H1 (cell line): ENCODE results near the gene OSBPL5. TPM values are rescaled to one million over a fixed set of nuclear protein-coding genes. Genes with fewer than 3 reads are reported as not detected.

Experiments
- CTCF ChIA-PET: fragments of 300-600 bp; sonication (Branson Sonifier 250); formaldehyde crosslinking; loops from one replicate; lab custom pipeline; 2021; ENCODE audit not compliant: partially characterized antibody; lab: Charles Lee
- POLR2A ChIA-PET: fragments of 300-600 bp; sonication (Branson Sonifier 250); formaldehyde crosslinking; loops from one replicate; lab custom pipeline; 2021; ENCODE audit warnings: inconsistent platforms; ENCODE audit not compliant: partially characterized antibody; lab: Charles Lee
- DNase-seq, 2 experiments: peaks; one replicate each; pipeline versions ENCODE4 v3.0.0 to v3.0.0-alpha.2; 2010 to 2022; ENCODE audit warnings: low spot score in 2 of 2, low read depth in 1 of 2, mixed read lengths in 1 of 2
- FAIRE-seq: peaks from 2 replicates; lab custom pipeline; 2011; peaks lifted over from hg19 to GRCh38; lab: Jason Lieb, UNC
- H2AFZ ChIP-seq: 2 replicates; pipeline ENCODE4 v1.8.1; 2012; ENCODE audit warnings: low read length, inconsistent platforms
- H2AK5ac ChIP-seq: 2 replicates; pipeline ENCODE4 v1.6.1; 2013; ENCODE audit warnings: low read depth, low read length
- H2BK120ac ChIP-seq: replicated peaks from 2 replicates; pipeline ENCODE3; 2013; ENCODE audit warnings: low read depth, low read length, inconsistent platforms
- H2BK12ac ChIP-seq: 2 replicates; pipeline ENCODE4 v1.6.1; 2013; ENCODE audit warnings: low read depth, low read length
- H2BK15ac ChIP-seq: 2 replicates; pipeline ENCODE4 v1.6.1; 2013; ENCODE audit warnings: low read length
- H2BK20ac ChIP-seq: 2 replicates; pipeline ENCODE4 v1.6.1; 2013; ENCODE audit warnings: low read length
- H2BK5ac ChIP-seq: 2 replicates; pipeline ENCODE4 v1.6.1; 2013; ENCODE audit warnings: low read depth, low read length
- H3K14ac ChIP-seq: 2 replicates; pipeline ENCODE4 v1.6.1; 2013; ENCODE audit warnings: inconsistent platforms; ENCODE audit not compliant: insufficient read length
- H3K18ac ChIP-seq: 2 replicates; pipeline ENCODE4 v1.6.1; 2013; ENCODE audit warnings: low read length; ENCODE audit errors: extremely low read depth
- H3K23ac ChIP-seq: 2 replicates; pipeline ENCODE4 v1.6.1; 2013; ENCODE audit warnings: inconsistent platforms; ENCODE audit not compliant: insufficient read length
- H3K23me2 ChIP-seq: 2 replicates; pipeline ENCODE4 v1.6.1; 2013; ENCODE audit warnings: low read depth, low read length
- H3K27ac ChIP-seq: 2 replicates; pipeline ENCODE4 v1.6.1; 2011; ENCODE audit warnings: low read depth, low read length, inconsistent platforms
- H3K27me3 ChIP-seq, 4 experiments: replicated peaks in 1 of 4; 1 replicate in 1 of 4; 2 replicates in 3 of 4; pipeline versions ENCODE4 v1.6.1 to v1.8.1; 2011 to 2013; ENCODE audit warnings: low read length in 3 of 4, mild to moderate bottlenecking in 3 of 4, inconsistent platforms in 2 of 4, mixed read lengths in 2 of 4, moderate library complexity in 1 of 4; ENCODE audit not compliant: control insufficient read depth in 3 of 4, insufficient read depth in 3 of 4; ENCODE audit errors: extremely low read depth in 1 of 4
- H3K36me3 ChIP-seq, 4 experiments: 2 replicates each; pipeline versions ENCODE4 v1.6.1 to v1.8.1; 2011 to 2013; ENCODE audit warnings: mild to moderate bottlenecking in 4 of 4, low read length in 3 of 4, moderate library complexity in 2 of 4, control low read depth in 1 of 4, inconsistent platforms in 1 of 4; ENCODE audit not compliant: insufficient read depth in 4 of 4, control insufficient read depth in 2 of 4
- H3K4ac ChIP-seq: replicated peaks from 2 replicates; pipeline ENCODE3; 2013; ENCODE audit warnings: low read length, low read depth, mixed read lengths, inconsistent platforms; ENCODE audit not compliant: insufficient read length
- H3K4me1 ChIP-seq, 4 experiments: replicated peaks in 1 of 4; 1 replicate in 1 of 4; 2 replicates in 3 of 4; pipeline versions ENCODE4 v1.6.1 to v1.8.1; 2011 to 2013; ENCODE audit warnings: low read length in 3 of 4, inconsistent platforms in 2 of 4, mixed read lengths in 1 of 4; ENCODE audit not compliant: insufficient read depth in 4 of 4, control insufficient read depth in 3 of 4
- H3K4me2 ChIP-seq, 2 experiments: 2 replicates each; pipeline versions ENCODE4 v1.6.1 to v1.8.1; 2011 to 2013; ENCODE audit warnings: low read depth in 2 of 2, low read length in 2 of 2, control low read depth in 1 of 2, inconsistent platforms in 1 of 2, mild to moderate bottlenecking in 1 of 2; ENCODE audit not compliant: insufficient read depth in 1 of 2
- H3K4me3 ChIP-seq, 4 experiments: fragments of 200-600, 300-600 bp in 1 of 4; sonication (generic), shearing (Covaris generic), sonication (Bioruptor Twin) in 1 of 4; 2 replicates each; pipeline versions ENCODE4 v1.5.1 to v1.8.1; 2011 to 2016; ENCODE audit warnings: low read length in 4 of 4, low read depth in 3 of 4, control low read depth in 2 of 4, inconsistent platforms in 2 of 4, mild to moderate bottlenecking in 2 of 4, mixed read lengths in 1 of 4, moderate library complexity in 1 of 4; ENCODE audit not compliant: insufficient read depth in 2 of 4; ENCODE audit errors: extremely low read depth in 1 of 4
- H3K56ac ChIP-seq: replicated peaks from 2 replicates; pipeline ENCODE3; 2013; ENCODE audit warnings: low read depth, mild to moderate bottlenecking, mixed read lengths, low read length, inconsistent platforms; ENCODE audit not compliant: insufficient read length
- H3K79me1 ChIP-seq: 2 replicates; pipeline ENCODE4 v1.6.1; 2013; ENCODE audit warnings: low read depth, low read length, control low read depth
- H3K79me2 ChIP-seq, 2 experiments: 2 replicates each; pipeline versions ENCODE4 v1.6.1 to v1.8.1; 2012 to 2013; ENCODE audit warnings: low read length in 2 of 2, mild to moderate bottlenecking in 2 of 2, inconsistent platforms in 1 of 2; ENCODE audit not compliant: insufficient read depth in 2 of 2, control insufficient read depth in 1 of 2
- H3K9ac ChIP-seq, 4 experiments: replicated peaks in 1 of 4; 1 replicate in 1 of 4; 2 replicates in 3 of 4; pipeline versions ENCODE4 v1.6.1 to v1.8.1; 2011 to 2013; ENCODE audit warnings: low read depth in 3 of 4, low read length in 3 of 4, control low read depth in 2 of 4, mild to moderate bottlenecking in 2 of 4, moderate library complexity in 2 of 4, inconsistent platforms in 1 of 4; ENCODE audit errors: extremely low read depth in 1 of 4
- H3K9me3 ChIP-seq, 2 experiments: 2 replicates each; pipeline versions ENCODE4 v1.6.1 to v1.8.1; 2012 to 2013; ENCODE audit warnings: mild to moderate bottlenecking in 2 of 2, moderate library complexity in 2 of 2, control low read depth in 1 of 2, inconsistent platforms in 1 of 2, low read depth in 1 of 2, low read length in 1 of 2, mixed read lengths in 1 of 2; ENCODE audit not compliant: insufficient read depth in 2 of 2
- H4K20me1 ChIP-seq, 2 experiments: replicated peaks in 1 of 2; 2 replicates each; pipeline versions ENCODE3 to v1.8.1; 2011 to 2013; ENCODE audit warnings: inconsistent platforms in 2 of 2, low read length in 2 of 2, mild to moderate bottlenecking in 1 of 2; ENCODE audit not compliant: insufficient read depth in 2 of 2, control insufficient read depth in 1 of 2
- H4K5ac ChIP-seq: 2 replicates; pipeline ENCODE4 v1.6.1; 2013; ENCODE audit warnings: low read length, low read depth, mixed read lengths, inconsistent platforms; ENCODE audit not compliant: insufficient read length
- H4K8ac ChIP-seq: 2 replicates; pipeline ENCODE4 v1.8.0; 2013; ENCODE audit warnings: mild to moderate bottlenecking, moderate library complexity, low read length, inconsistent platforms; ENCODE audit not compliant: insufficient read depth; ENCODE audit errors: extremely low read depth
- H4K91ac ChIP-seq: replicated peaks from 2 replicates; pipeline ENCODE3; 2013; ENCODE audit warnings: low read length, mixed read lengths, inconsistent platforms; ENCODE audit not compliant: insufficient read length
- JUND ChIP-seq: IDR thresholded peaks from 2 replicates; pipeline ENCODE4 v1.6.1; 2011; ENCODE audit warnings: mild to moderate bottlenecking, improper control_type of control experiment, low read length
- whole genome bisulfite sequencing, 2 experiments: shearing (Covaris generic) in 1 of 2; methylation state at CpG; one replicate each; pipeline versions ENCODE4 v1.1.6 to v1.1.7; 2013 to 2015; ENCODE audit warnings: low lambda C conversion rate in 2 of 2, mixed read lengths in 2 of 2, inconsistent platforms in 1 of 2, low coverage in 1 of 2, missing lambda C conversion rate in 1 of 2; ENCODE audit not compliant: insufficient replicate concordance in 2 of 2, insufficient coverage in 1 of 2, insufficient read length in 1 of 2; ENCODE audit errors: extremely low coverage in 1 of 2, missing lambda C conversion rate in 1 of 2; 5-methylcytosine and 5-hydroxymethylcytosine counted together
- polyA plus RNA-seq, 7 experiments: library from polyadenylated mRNA; depleted of rRNA in 3 of 7; stranded (reverse) in 5 of 7; unstranded in 2 of 7; fragments of >200 nt in 5 of 7; fragments of 200-250 nt in 2 of 7; gene quantifications; 1 replicate in 5 of 7; 2 replicates in 1 of 7; 4 replicates in 1 of 7; pipeline versions ENCODE4 v1.2.1 to v1.2.3, GENCODE V29; 2011 to 2013; ENCODE audit warnings: missing spikeins in 2 of 7, mixed read lengths in 2 of 7
- small RNA-seq: library from polyadenylated mRNA; stranded (forward); fragments of <200 nt; extraction: miRNeasy Mini kit (QIAGEN cat#:217004); gene quantifications from one replicate; pipeline ENCODE3, GENCODE V24; 2013; ENCODE audit not compliant: insufficient read depth
- total RNA-seq: library from RNA; stranded (reverse); fragmentation: NEBNext Ultra II Directional; extraction: Animal tissue kit (Norgen Biotek cat#: 25700); gene quantifications from 2 replicates; pipeline ENCODE4 v1.2.1, GENCODE V29; 2021

The OSBPL5 gene
- total and polyA plus RNA-seq, 2 of the 8 experiments (the other 6 are each of a cell fraction or from before 2014, with no cell fraction given), result 3.4 to 9.9 TPM

DNA sequence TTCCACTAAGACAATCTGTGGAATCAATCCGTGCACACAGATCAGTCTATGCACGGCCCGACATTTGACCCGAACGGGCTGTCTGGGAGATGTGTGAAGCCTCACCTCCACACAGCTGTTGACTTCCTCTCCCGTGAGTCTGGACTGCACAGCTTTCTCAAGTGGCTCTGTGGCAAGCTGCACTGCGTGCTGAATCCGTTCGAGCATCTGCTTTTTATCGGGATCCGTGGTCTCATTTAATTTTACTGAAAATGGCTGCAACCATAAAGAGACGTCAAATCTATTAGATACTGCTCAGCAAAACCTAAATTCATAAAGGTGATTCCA, 127.2 kb downstream of the OSBPL5 start:
- peaks cover 10 to 28% of the 10 kb centered on the region in 2 experiments for H4K20me1 ChIP-seq

More for the DNA sequence above, 127.2 kb downstream of the OSBPL5 start:
- Histone ChIP-seq H3K27ac (no peak overlapping the region), H4K8ac (no peak overlapping the region), H3K79me1 (peaks cover 9% of the 10 kb centered on the region), H4K91ac (no peak overlapping the region), H3K79me2 (peaks cover 0 to 16% of the 10 kb centered on the region in 2 experiments; a peak in 1 of 4 replicates), H2BK120ac (no peak overlapping the region), H3K4ac (no peak overlapping the region), H3K9me3 (no peaks in the 10 kb centered on the region), H3K4me3 (no peak overlapping the region), H2BK20ac (no peak overlapping the region), H2AK5ac (no peak overlapping the region), H3K23me2 (no peaks in the 10 kb centered on the region), H3K4me2 (no peak overlapping the region), H2AFZ (no peak overlapping the region), H3K4me1 (no peaks in the 10 kb centered on the region), H4K5ac (no peak overlapping the region), H2BK15ac (no peak overlapping the region), H3K36me3 (peaks cover 20 to 78% (median 42%) of the 10 kb centered on the region in 4 experiments), H3K14ac (no peak overlapping the region), H3K23ac (no peak overlapping the region), H3K18ac (no peak overlapping the region), H2BK5ac (no peak overlapping the region), H3K9ac (no peak overlapping the region), H3K56ac (no peak overlapping the region), H3K27me3 (no peaks in the 10 kb centered on the region), H2BK12ac (no peak overlapping the region)
- WGBS, 2 experiments, result 93% methylated on average over 12 of the region's 12 CpGs; no CpG with 5 or more reads in 1 of the 2 experiments
- POLR2A ChIA-PET, result interaction anchor here (0.9 to 1.9 kb wide), 10 partner anchors 9 to 80 kb away, joined by 3 to 13 read pairs (median 4); partner anchors contain the start of gene CARS1
- CTCF ChIA-PET, result interaction anchor here (0.7 to 20.3 kb wide), 49 partner anchors 9 to 345 kb away, joined by 3 to 434 read pairs (median 5); partner anchors contain the start of gene CARS1
- TF ChIP-seq JUND, result no peak
- DNase-seq (no peak), FAIRE-seq (no peak)

Small RNA genes lying within 50 kb of the gene (small RNA-seq; reads per million reads assigned to genes)
- gene RNU1-91P, result not detected

Other genes starting within 250 kb of the OSBPL5 start
- gene PHLDA2, start 235.9 kb downstream of the OSBPL5 start, total RNA-seq, result 5.2 and 5.4 TPM in 2 replicates
- 7.6 and 11.6 TPM in 2 replicates for gene PHLDA2, start 235.9 kb downstream of the OSBPL5 start, polyA plus RNA-seq (2011; rRNA removed)
- 190 and 194 TPM in 2 replicates for gene NAP1L4, start 173.0 kb downstream of the OSBPL5 start, total RNA-seq
- 75.8 and 81.4 TPM in 2 replicates for gene NAP1L4, start 173.0 kb downstream of the OSBPL5 start, polyA plus RNA-seq (2011; rRNA removed)
- 89.4 and 100 TPM in 2 replicates for gene CARS1, start 107.9 kb downstream of the OSBPL5 start, total RNA-seq
- gene CARS1, start 107.9 kb downstream of the OSBPL5 start, polyA plus RNA-seq (2011; rRNA removed), result 44.1 and 52.2 TPM in 2 replicates
- not detected in 2 replicates for gene MRGPRG, start 53.5 kb upstream of the OSBPL5 start, total RNA-seq
- gene MRGPRG, start 53.5 kb upstream of the OSBPL5 start, polyA plus RNA-seq (2011; rRNA removed), result not detected in 2 replicates
- gene MRGPRE, start 67.1 kb upstream of the OSBPL5 start, total RNA-seq, result not detected in 2 replicates
- not detected in 2 replicates for gene MRGPRE, start 67.1 kb upstream of the OSBPL5 start, polyA plus RNA-seq (2011; rRNA removed)
- 80.5 and 88.6 TPM in 2 replicates for gene ZNF195, start 213.8 kb upstream of the OSBPL5 start, total RNA-seq
- gene ZNF195, start 213.8 kb upstream of the OSBPL5 start, polyA plus RNA-seq (2011; rRNA removed), result 23.4 and 23.9 TPM in 2 replicates